Skin epidermis (tissue), 12 donors: Measurements from ENCODE around the gene NUDT10.

Experiments
- H3K27ac ChIP-seq, 21 experiments: fragments of 200-600 bp; sonication (generic) in 11 of 21; one replicate each; pipeline ENCODE4 v1.5.0; 2020; ENCODE audit warnings: mild to moderate bottlenecking in 3 of 21, inconsistent platforms in 2 of 21, moderate library complexity in 2 of 21
- H3K4me3 ChIP-seq, 7 experiments: fragments of 200-600 bp; sonication (generic) in 2 of 7; one replicate each; pipeline ENCODE4 v1.5.0; 2020; ENCODE audit warnings: inconsistent platforms in 2 of 7, mild to moderate bottlenecking in 2 of 7, moderate library complexity in 1 of 7

NUDT10 gene

GRCh38 chrX:51332188-51332942, at the start of gene NUDT10:
NUDT10 (plus strand) TSS chrX:51332822; CDS start chrX:51332966, 144 bp downstream.
- peak within 1 kb of the TSS in 1 of 21 experiments; percentile 44 for H3K27ac ChIP-seq
- H3K4me3 ChIP-seq, result peak within 1 kb of the TSS; percentile 22 to 45 (median 31)

GRCh38 chrX:51292421-51292820, 40.2 kb upstream of the NUDT10 start:
- no peak overlapping the region for H3K27ac ChIP-seq
- no peak overlapping the region for H3K4me3 ChIP-seq

GRCh38 chrX:51296138-51296537, 36.5 kb upstream of the NUDT10 start:
- Histone ChIP-seq H3K27ac (no peak overlapping the region), H3K4me3 (no peak overlapping the region)

GRCh38 chrX:51316271-51316670, 16.4 kb upstream of the NUDT10 start:
- Histone ChIP-seq H3K27ac (no peak overlapping the region), H3K4me3 (no peak overlapping the region)

- Histone ChIP-seq H3K4me3 (peak overlapping the region; percentile 22 to 45 (median 31)), H3K27ac (peak overlapping the region in 1 of 21 experiments; percentile 44)
Measured at GRCh38 chrX:51332943-51333785, 542 bp downstream of the NUDT10 start.

- Histone ChIP-seq H3K27ac (no peak overlapping the region), H3K4me3 (no peak overlapping the region)
Measured at GRCh38 chrX:51334276-51334675, 1.7 kb downstream of the NUDT10 start.

GRCh38 chrX:51336584-51336983, 4.0 kb downstream of the NUDT10 start:
- H3K4me3 ChIP-seq, result no peak overlapping the region
- H3K27ac ChIP-seq, result no peak overlapping the region

GRCh38 chrX:51361251-51361650, 28.6 kb downstream of the NUDT10 start:
- no peak overlapping the region for H3K4me3 ChIP-seq

GRCh38 chrX:51376672-51377071, 44.0 kb downstream of the NUDT10 start:
- Histone ChIP-seq H3K27ac (no peak overlapping the region), H3K4me3 (no peak overlapping the region)

More at GRCh38 chrX:51361251-51361650, 28.6 kb downstream of the NUDT10 start:
- no peak overlapping the region for H3K27ac ChIP-seq
